ENCODE data around the gene VN1R5. TPM values are rescaled to one million over a fixed set of nuclear protein-coding genes. Genes with fewer than 3 reads are reported as not detected.

Gene VN1R5
- total and polyA plus RNA-seq, 2 donors (not counting 3 experiments of a cell fraction or from before 2014, with no cell fraction given): not detected

GRCh38 chr1:247300491-247301175 lies 44.8 kb downstream of the VN1R5 start:
- POLR2A ChIA-PET: no interaction called here
- no peak overlapping the region for H3K4me2 ChIP-seq (ENCODE audit: insufficient read depth, low read length)
- no peak overlapping the region for H2AFZ ChIP-seq (ENCODE audit: low read depth, low read length)
- no peaks in the 10 kb centered on the region for H4K20me1 ChIP-seq (replicated peaks; ENCODE audit: control insufficient read depth, extremely low read depth, insufficient read depth, low read length)
- no peaks in the 10 kb centered on the region for H3K27me3 ChIP-seq (ENCODE audit: control insufficient read depth in 2 of 2, insufficient read depth in 2 of 2, low read length in 2 of 2)
- H3K36me3 ChIP-seq (ENCODE audit: control insufficient read depth in 2 of 2, extremely low read depth in 1 of 2, insufficient read depth in 2 of 2, low read length in 2 of 2): peaks cover 0 to 27% of the 10 kb centered on the region in 2 experiments
- H3K4me1 ChIP-seq (ENCODE audit: control insufficient read depth, extremely low read depth, insufficient read depth, low read length): no peaks in the 10 kb centered on the region
- no peak overlapping the region for H3K4me3 ChIP-seq (replicated peaks in 1 of 3; ENCODE audit: insufficient read depth in 1 of 3, low read depth in 1 of 3, low read length in 3 of 3)
- no TSS peak for BruUV-seq (replicated peaks)
- dilution Hi-C loops (cut with MboI; ENCODE audit: extremely low pct_ligation_motif_present, low sequenced_read_pairs): no loop called here
- no peak overlapping the region for H3K9ac ChIP-seq (replicated peaks; ENCODE audit: extremely low read depth, insufficient read depth, low read length)
- no peaks in the 10 kb centered on the region for H3K9me3 ChIP-seq (replicated peaks; ENCODE audit: control insufficient read depth, insufficient read depth, low read length)
- DNase-seq (ENCODE audit: low read depth, low spot score): no peak
- no peak for FAIRE-seq
- CTCF ChIA-PET: interaction anchor here (2.0 kb wide), 1 partner anchor 72 kb away, joined by 5 read pairs; no protein-coding TSS in a partner anchor
- intact Hi-C loops (cut with micrococcal nuclease): no loop called here
- TF ChIP-seq MAX (IDR thresholded peaks at IDR 0.05; ENCODE audit: insufficient read depth, insufficient read length) (no peak), JUN (IDR thresholded peaks at IDR 0.05; ENCODE audit: borderline replicate concordance, insufficient read depth, insufficient read length, low read depth) (no peak), GATA2 (IDR thresholded peaks at IDR 0.05; ENCODE audit: insufficient read depth, insufficient read length, low read depth, low read length) (no peak), MYC (IDR thresholded peaks at IDR 0.05; ENCODE audit: low read depth, low read length) (no peak), POLR2AphosphoS5 (IDR thresholded peaks at IDR 0.05; ENCODE audit: insufficient read depth, low read depth, low read length) (no peak), POLR2A (IDR thresholded peaks at IDR 0.05; ENCODE audit: low read depth, low read length) (no peak), EZH2 (IDR thresholded peaks at IDR 0.05; ENCODE audit: borderline replicate concordance, low read depth, low read length, severe bottlenecking) (no peak), FOS (IDR thresholded peaks at IDR 0.05; ENCODE audit: borderline replicate concordance, insufficient read depth, low read length) (no peak)
- TF ChIP-seq, protein P1, sequence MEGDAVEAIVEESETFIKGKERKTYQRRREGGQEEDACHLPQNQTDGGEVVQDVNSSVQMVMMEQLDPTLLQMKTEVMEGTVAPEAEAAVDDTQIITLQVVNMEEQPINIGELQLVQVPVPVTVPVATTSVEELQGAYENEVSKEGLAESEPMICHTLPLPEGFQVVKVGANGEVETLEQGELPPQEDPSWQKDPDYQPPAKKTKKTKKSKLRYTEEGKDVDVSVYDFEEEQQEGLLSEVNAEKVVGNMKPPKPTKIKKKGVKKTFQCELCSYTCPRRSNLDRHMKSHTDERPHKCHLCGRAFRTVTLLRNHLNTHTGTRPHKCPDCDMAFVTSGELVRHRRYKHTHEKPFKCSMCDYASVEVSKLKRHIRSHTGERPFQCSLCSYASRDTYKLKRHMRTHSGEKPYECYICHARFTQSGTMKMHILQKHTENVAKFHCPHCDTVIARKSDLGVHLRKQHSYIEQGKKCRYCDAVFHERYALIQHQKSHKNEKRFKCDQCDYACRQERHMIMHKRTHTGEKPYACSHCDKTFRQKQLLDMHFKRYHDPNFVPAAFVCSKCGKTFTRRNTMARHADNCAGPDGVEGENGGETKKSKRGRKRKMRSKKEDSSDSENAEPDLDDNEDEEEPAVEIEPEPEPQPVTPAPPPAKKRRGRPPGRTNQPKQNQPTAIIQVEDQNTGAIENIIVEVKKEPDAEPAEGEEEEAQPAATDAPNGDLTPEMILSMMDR (IDR thresholded peaks at IDR 0.05; ENCODE audit: extremely low read depth in 1 of 2, insufficient read depth in 1 of 2, low read depth in 1 of 2, low read length in 2 of 2): no peak
- no peaks in the 10 kb centered on the region for H3K9me1 ChIP-seq (replicated peaks; ENCODE audit: control insufficient read depth, extremely low read depth, insufficient read depth, low read length)
- H3K79me2 ChIP-seq (ENCODE audit: control insufficient read depth, insufficient read depth, low read length): no peaks in the 10 kb centered on the region
- no peak overlapping the region for H3K27ac ChIP-seq (ENCODE audit: insufficient read depth, low read depth, low read length)

Data from endothelial cell of umbilical vein (primary cell).